ENCODE measurements around the gene ZNRF4. TPM values are rescaled to one million over a fixed set of nuclear protein-coding genes. Genes with fewer than 3 reads are reported as not detected.

Gene ZNRF4
- total RNA-seq, 1 experiment from 2014 or later = not detected

GRCh38 chr19:5477451-5478215, 22.4 kb downstream of the ZNRF4 start:
- Mint-ChIP-seq H3K4me1 (peaks cover 4% of the 10 kb centered on the region; the same call in 1 of the 2 replicates), H3K27ac (no peak overlapping the region), H3K36me3 (peaks cover 5% of the 10 kb centered on the region; the same call in 1 of the 2 replicates), H3K27me3 (ENCODE audit: low read depth) (peaks cover 24% of the 10 kb centered on the region), H3K9me3 (peaks cover 22% of the 10 kb centered on the region), H3K4me3 (peak overlapping the region; percentile 50; the same call in 1 of the 2 replicates)
- ATAC-seq (no peak), DNase-seq (ENCODE audit: low spot score) (no peak)
- ChIA-PET POLR2A (no interaction called here), CTCF (interaction anchor here (0.6 to 1.1 kb wide), 2 partner anchors 14 to 150 kb away, joined by 3 to 4 read pairs; no protein-coding TSS in a partner anchor)
- TF ChIP-seq E2F5 (CRISPR knock-in tag; IDR thresholded peaks at IDR 0.05) (no peak), ZNF219 (CRISPR knock-in tag; IDR thresholded peaks at IDR 0.05; ENCODE audit: borderline replicate concordance) (no peak), NFE2L1 (CRISPR knock-in tag; IDR thresholded peaks at IDR 0.05) (no peak), KAT7 (CRISPR knock-in tag; IDR thresholded peaks at IDR 0.05; ENCODE audit: borderline replicate concordance) (no peak), GRHL2 (CRISPR knock-in tag; IDR thresholded peaks at IDR 0.05; ENCODE audit: insufficient replicate concordance, severe bottlenecking) (no peak)
- TF ChIP-seq, protein P1, sequence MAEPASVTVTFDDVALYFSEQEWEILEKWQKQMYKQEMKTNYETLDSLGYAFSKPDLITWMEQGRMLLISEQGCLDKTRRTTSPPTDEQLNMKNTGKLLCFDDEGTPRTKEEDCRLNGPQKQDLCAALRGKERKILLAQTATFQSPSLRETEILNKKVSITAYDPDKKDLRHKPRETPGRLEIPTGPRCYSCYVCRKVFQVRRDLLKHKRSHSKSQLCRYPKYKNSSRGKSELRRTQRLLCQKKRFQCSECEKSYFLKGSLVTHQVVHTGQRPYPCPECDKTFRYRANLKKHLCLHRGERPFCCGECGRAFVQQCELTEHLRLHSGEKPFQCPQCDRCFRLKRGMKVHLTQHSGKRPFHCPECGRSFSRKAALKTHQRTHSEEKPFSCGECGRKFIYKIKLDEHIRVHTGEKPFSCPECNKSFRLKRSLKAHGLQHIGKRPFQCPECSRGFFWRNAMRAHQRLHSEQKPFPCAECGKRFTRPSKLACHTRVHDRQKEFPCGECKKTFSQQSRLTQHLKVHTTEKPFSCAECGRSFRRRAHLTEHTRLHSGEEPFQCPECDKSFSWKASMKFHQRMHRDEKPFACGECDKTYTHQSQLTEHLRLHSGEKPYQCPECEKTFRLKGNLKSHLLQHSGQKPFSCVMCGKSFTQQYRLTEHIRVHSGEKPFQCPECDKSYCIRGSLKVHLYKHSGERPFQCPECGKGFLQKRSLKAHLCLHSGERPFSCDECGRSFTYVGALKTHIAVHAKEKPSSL (CRISPR knock-in tag; conservative IDR thresholded peaks at IDR 0.05) = no peak
- TF ChIP-seq, protein P2, sequence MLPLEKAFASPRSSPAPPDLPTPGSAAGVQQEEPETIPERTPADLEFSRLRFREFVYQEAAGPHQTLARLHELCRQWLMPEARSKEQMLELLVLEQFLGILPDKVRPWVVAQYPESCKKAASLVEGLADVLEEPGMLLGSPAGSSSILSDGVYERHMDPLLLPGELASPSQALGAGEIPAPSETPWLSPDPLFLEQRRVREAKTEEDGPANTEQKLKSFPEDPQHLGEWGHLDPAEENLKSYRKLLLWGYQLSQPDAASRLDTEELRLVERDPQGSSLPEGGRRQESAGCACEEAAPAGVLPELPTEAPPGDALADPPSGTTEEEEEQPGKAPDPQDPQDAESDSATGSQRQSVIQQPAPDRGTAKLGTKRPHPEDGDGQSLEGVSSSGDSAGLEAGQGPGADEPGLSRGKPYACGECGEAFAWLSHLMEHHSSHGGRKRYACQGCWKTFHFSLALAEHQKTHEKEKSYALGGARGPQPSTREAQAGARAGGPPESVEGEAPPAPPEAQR (CRISPR knock-in tag; IDR thresholded peaks at IDR 0.05) = no peak

DNA sequence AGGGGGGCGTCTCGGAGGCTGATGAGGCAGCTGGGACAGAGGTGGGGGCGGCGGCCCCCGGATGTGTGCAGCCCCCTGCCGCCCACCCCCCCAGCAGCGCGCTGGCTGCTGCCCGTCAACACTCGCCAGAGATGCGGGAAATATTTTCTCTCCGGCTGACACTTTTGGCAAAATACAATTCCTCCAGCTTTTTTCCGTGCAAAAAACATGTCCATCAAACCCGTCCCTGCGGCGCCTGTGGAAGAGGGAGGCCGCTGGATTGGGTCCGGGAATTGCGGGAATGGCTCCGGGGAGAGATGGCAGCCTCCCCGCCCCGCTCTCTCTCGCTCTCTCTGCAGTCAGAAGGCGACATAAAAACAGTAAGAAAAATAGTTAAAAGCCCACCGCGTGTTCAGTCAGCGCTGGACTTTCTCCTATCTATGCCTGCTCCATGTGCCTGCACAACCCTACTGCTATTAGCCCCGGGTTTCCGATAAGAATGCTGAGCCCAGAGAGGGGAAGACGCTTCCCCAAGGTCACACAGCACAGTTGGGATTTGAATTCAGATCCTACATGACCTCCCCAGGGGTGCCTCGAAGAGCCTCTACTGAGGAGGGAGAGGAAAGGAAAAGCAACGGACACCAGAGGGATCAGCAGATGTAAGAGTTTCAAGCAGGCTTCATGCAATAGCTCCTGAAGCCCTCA, 23.2 kb downstream of the ZNRF4 start:
- no peak for DNase-seq (ENCODE audit: low spot score)
- ATAC-seq = no peak
- CTCF ChIA-PET = interaction anchor here (0.6 to 1.4 kb wide), 3 partner anchors 14 to 151 kb away, joined by 3 to 4 read pairs (median 3); no protein-coding TSS in a partner anchor
- Mint-ChIP-seq H3K4me3 (peak overlapping the region; percentile 64), H3K9me3 (peaks cover 25% of the 10 kb centered on the region), H3K27me3 (ENCODE audit: low read depth) (peaks cover 27% of the 10 kb centered on the region), H3K36me3 (peaks cover 5% of the 10 kb centered on the region; the same call in 1 of the 2 replicates), H3K27ac (no peak overlapping the region), H3K4me1 (peaks cover 4% of the 10 kb centered on the region; the same call in 1 of the 2 replicates)
- TF ChIP-seq GTF2I (CRISPR knock-in tag; conservative IDR thresholded peaks at IDR 0.05) = peak; percentile 84
- TF ChIP-seq, protein P3, sequence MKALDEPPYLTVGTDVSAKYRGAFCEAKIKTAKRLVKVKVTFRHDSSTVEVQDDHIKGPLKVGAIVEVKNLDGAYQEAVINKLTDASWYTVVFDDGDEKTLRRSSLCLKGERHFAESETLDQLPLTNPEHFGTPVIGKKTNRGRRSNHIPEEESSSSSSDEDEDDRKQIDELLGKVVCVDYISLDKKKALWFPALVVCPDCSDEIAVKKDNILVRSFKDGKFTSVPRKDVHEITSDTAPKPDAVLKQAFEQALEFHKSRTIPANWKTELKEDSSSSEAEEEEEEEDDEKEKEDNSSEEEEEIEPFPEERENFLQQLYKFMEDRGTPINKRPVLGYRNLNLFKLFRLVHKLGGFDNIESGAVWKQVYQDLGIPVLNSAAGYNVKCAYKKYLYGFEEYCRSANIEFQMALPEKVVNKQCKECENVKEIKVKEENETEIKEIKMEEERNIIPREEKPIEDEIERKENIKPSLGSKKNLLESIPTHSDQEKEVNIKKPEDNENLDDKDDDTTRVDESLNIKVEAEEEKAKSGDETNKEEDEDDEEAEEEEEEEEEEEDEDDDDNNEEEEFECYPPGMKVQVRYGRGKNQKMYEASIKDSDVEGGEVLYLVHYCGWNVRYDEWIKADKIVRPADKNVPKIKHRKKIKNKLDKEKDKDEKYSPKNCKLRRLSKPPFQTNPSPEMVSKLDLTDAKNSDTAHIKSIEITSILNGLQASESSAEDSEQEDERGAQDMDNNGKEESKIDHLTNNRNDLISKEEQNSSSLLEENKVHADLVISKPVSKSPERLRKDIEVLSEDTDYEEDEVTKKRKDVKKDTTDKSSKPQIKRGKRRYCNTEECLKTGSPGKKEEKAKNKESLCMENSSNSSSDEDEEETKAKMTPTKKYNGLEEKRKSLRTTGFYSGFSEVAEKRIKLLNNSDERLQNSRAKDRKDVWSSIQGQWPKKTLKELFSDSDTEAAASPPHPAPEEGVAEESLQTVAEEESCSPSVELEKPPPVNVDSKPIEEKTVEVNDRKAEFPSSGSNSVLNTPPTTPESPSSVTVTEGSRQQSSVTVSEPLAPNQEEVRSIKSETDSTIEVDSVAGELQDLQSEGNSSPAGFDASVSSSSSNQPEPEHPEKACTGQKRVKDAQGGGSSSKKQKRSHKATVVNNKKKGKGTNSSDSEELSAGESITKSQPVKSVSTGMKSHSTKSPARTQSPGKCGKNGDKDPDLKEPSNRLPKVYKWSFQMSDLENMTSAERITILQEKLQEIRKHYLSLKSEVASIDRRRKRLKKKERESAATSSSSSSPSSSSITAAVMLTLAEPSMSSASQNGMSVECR (CRISPR knock-in tag; IDR thresholded peaks at IDR 0.05; ENCODE audit: borderline replicate concordance) = no peak
- POLR2A ChIA-PET = no interaction called here

All from WTC11 (cell line).